ENCODE results near the gene SIK1. TPM values are rescaled to one million over a fixed set of nuclear protein-coding genes. Genes with fewer than 3 reads are reported as not detected.
"Not testable (repeated sequence)": the region's sequence is repeated elsewhere in the genome, so short reads cannot be mapped to it uniquely, and the experiment has no call there.

Gene SIK1
- total and polyA plus RNA-seq, 2 donors (not counting 1 experiment from before 2014, with no cell fraction given): 0.17 to 0.58 TPM

DNA sequence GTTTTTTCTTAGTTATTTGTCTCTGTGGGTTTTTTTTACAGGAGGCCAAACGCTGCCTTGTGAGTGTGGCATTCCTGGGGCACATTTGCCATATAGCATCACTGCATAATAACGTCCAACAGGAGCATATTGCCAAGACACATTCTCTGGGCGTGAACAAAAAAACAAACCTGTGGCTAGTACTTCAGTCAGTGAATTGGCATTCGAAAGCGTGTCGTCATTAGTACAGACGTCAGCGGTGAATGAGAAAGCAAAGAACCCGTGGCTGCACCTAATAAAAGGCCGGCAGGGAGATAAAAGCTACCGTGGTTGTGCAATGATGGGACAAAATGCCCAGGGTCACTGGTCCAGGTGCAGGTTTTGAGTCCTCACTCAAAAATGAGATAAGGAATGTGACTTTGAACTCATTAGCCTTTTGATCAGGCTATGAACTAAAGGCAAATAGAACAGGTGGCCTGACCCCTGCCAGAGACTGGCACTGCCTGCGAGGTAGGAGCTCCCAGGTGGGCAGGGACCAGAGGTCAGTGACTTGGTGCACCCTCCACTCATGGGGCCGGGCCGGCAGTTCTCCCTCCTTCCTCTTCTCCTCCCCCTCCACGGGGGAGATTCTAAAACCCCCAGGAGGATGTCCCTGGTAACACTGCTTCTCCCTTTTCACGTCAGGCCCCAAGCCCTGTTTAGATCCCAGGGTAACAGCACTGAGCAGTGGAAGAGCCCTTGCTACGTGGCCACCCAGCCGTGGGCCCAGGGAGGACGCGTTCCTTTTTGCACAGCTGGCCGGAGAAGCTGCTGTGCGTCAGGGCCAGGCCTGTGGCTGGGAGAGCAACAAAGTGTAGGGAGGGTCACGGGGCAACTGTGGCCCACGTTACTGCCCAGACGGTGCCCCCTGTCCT is 14.2 kb upstream of the SIK1 start:
- not testable (repeated sequence) for DNase-seq (ENCODE audit: low read depth in 2 of 2); H2AFZ ChIP-seq (ENCODE audit: low read length); H3K36me3 ChIP-seq (ENCODE audit: control insufficient read depth, insufficient read depth, low read length); H3K9ac ChIP-seq (ENCODE audit: insufficient read depth, low read length); H3K9me3 ChIP-seq (ENCODE audit: control insufficient read depth, insufficient read depth, low read depth, low read length); H3K4me3 ChIP-seq (replicated peaks in 1 of 4; ENCODE audit: control extremely low read depth in 1 of 4, insufficient read depth in 1 of 4, low read depth in 3 of 4, low read length in 4 of 4); H3K4me2 ChIP-seq (ENCODE audit: extremely low read depth, insufficient read depth, low read length); H3K4me1 ChIP-seq (ENCODE audit: control insufficient read depth, extremely low read depth, insufficient read depth, low read length); H3K27ac ChIP-seq (ENCODE audit: insufficient read depth, low read length); H3K27me3 ChIP-seq (ENCODE audit: control insufficient read depth, insufficient read depth, low read length); H4K20me1 ChIP-seq (ENCODE audit: control insufficient read depth, extremely low read depth, insufficient read depth, low read length); H3K79me2 ChIP-seq (ENCODE audit: control insufficient read depth, insufficient read depth, low read length)

DNA sequence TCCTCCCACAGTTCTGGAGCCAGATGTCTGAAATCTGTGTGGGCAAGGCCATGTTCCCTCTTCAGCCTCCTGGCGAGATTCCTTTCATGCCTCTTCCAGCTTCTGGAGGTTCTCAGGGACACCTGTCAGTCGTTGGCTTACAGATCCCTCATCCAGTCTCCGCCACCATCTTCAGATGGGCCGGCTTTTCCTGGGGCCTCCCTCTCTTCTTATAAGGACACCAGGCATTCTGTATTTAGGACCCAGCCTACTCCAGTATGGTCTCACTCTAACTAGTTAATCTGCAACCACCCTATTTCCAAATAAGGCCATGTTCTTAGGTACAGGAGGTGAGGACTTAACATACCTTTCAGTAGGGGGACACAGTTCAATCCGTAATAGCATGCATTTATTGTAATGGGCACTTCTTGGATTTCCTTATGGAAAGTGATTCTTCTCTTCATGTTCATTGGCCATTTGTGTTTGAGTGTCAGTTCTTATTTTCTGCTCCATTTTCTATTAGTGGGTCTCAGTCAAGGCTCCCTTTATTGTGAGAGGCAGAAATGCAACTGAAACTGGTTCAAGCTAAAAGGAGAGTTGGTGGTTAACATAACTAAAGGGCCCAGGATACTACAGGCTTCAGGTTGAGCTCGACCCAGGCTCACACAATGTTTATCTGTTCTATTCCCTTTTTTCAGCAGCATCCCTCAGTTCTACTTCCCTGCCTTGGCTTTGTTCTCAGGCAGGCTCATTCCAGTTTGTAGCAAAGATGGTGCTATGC is 12.6 kb upstream of the SIK1 start:
- DNase-seq (ENCODE audit: low read depth in 2 of 2); H4K20me1 ChIP-seq (ENCODE audit: control insufficient read depth, extremely low read depth, insufficient read depth, low read length); H2AFZ ChIP-seq (ENCODE audit: low read length); H3K4me3 ChIP-seq (replicated peaks in 1 of 4; ENCODE audit: control extremely low read depth in 1 of 4, insufficient read depth in 1 of 4, low read depth in 3 of 4, low read length in 4 of 4); H3K27me3 ChIP-seq (ENCODE audit: control insufficient read depth, insufficient read depth, low read length); H3K4me1 ChIP-seq (ENCODE audit: control insufficient read depth, extremely low read depth, insufficient read depth, low read length); H3K79me2 ChIP-seq (ENCODE audit: control insufficient read depth, insufficient read depth, low read length); H3K4me2 ChIP-seq (ENCODE audit: extremely low read depth, insufficient read depth, low read length); H3K9me3 ChIP-seq (ENCODE audit: control insufficient read depth, insufficient read depth, low read depth, low read length); H3K36me3 ChIP-seq (ENCODE audit: control insufficient read depth, insufficient read depth, low read length); H3K9ac ChIP-seq (ENCODE audit: insufficient read depth, low read length); H3K27ac ChIP-seq (ENCODE audit: insufficient read depth, low read length): not testable (repeated sequence)

DNA sequence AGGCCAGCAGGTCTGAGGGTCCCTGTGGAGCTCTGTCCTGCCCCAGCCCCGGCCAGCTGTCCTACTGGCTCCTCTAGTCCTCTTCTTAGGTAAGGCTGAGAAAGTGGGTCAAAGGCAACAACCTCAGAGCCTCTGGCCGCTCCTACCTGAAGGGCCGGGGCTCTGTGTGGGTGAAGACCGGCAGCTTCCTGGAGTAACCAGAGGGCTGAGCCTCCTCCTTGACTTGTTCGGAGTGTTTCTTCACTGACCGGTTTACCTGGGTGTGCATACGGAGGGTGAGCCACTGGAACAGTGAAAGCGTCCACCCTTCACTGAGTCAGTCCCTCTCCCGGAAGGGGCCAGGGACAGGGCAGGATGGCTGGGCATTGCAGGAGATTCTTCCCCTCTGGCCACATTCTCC is 9.3 kb upstream of the SIK1 start:
- not testable (repeated sequence) for DNase-seq (ENCODE audit: low read depth in 2 of 2); H3K36me3 ChIP-seq (ENCODE audit: control insufficient read depth, insufficient read depth, low read length); H3K9me3 ChIP-seq (ENCODE audit: control insufficient read depth, insufficient read depth, low read depth, low read length); H3K27me3 ChIP-seq (ENCODE audit: control insufficient read depth, insufficient read depth, low read length); H2AFZ ChIP-seq (ENCODE audit: low read length); H3K4me1 ChIP-seq (ENCODE audit: control insufficient read depth, extremely low read depth, insufficient read depth, low read length); H3K4me3 ChIP-seq (replicated peaks in 1 of 4; ENCODE audit: control extremely low read depth in 1 of 4, insufficient read depth in 1 of 4, low read depth in 3 of 4, low read length in 4 of 4); H3K27ac ChIP-seq (ENCODE audit: insufficient read depth, low read length); H4K20me1 ChIP-seq (ENCODE audit: control insufficient read depth, extremely low read depth, insufficient read depth, low read length); H3K9ac ChIP-seq (ENCODE audit: insufficient read depth, low read length); H3K79me2 ChIP-seq (ENCODE audit: control insufficient read depth, insufficient read depth, low read length); H3K4me2 ChIP-seq (ENCODE audit: extremely low read depth, insufficient read depth, low read length)

DNA sequence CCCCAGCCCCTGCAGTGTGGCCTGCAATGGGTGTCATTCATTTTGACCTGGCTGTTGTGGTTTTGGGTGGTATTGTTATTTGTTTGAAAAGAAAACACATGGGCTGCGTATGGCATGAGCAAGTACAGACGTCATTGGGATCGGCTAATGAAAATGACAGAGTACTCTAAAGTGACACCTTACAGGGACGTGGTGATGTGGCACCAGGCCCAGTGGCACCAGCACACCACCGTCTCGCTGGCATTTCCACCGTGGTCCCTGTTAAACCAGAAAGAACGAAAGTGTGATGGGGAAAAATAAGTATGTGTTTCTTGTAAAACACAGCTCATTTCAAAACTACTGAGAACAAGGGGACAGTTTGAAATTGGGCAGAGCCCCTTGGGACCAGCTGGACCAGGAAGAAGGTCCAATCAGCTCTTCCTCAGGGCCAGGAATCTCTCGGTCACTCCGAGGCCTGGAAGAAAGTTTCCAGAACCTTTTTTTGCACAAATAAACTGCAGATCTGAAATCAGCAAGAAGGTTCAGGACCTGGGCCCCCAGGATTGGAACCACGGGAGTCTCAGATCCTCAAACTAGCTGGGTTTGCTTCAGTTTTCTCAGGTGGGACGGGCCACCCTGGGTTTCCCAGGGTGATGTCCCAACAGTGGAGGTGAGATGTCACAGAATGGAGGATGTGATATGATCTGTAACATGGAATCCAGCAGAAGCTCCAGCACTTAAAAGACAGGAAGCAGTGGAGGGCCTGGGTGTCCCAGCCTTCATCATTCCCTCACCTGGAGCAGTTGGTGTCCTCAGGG is 6.6 kb upstream of the SIK1 start:
- not testable (repeated sequence) for H2AFZ ChIP-seq (ENCODE audit: low read length); H3K9ac ChIP-seq (ENCODE audit: insufficient read depth, low read length); DNase-seq (ENCODE audit: low read depth in 2 of 2); H3K36me3 ChIP-seq (ENCODE audit: control insufficient read depth, insufficient read depth, low read length); H3K4me1 ChIP-seq (ENCODE audit: control insufficient read depth, extremely low read depth, insufficient read depth, low read length); H3K4me2 ChIP-seq (ENCODE audit: extremely low read depth, insufficient read depth, low read length); H3K4me3 ChIP-seq (replicated peaks in 1 of 4; ENCODE audit: control extremely low read depth in 1 of 4, insufficient read depth in 1 of 4, low read depth in 3 of 4, low read length in 4 of 4); H3K27me3 ChIP-seq (ENCODE audit: control insufficient read depth, insufficient read depth, low read length); H4K20me1 ChIP-seq (ENCODE audit: control insufficient read depth, extremely low read depth, insufficient read depth, low read length); H3K79me2 ChIP-seq (ENCODE audit: control insufficient read depth, insufficient read depth, low read length); H3K9me3 ChIP-seq (ENCODE audit: control insufficient read depth, insufficient read depth, low read depth, low read length); H3K27ac ChIP-seq (ENCODE audit: insufficient read depth, low read length)

DNA sequence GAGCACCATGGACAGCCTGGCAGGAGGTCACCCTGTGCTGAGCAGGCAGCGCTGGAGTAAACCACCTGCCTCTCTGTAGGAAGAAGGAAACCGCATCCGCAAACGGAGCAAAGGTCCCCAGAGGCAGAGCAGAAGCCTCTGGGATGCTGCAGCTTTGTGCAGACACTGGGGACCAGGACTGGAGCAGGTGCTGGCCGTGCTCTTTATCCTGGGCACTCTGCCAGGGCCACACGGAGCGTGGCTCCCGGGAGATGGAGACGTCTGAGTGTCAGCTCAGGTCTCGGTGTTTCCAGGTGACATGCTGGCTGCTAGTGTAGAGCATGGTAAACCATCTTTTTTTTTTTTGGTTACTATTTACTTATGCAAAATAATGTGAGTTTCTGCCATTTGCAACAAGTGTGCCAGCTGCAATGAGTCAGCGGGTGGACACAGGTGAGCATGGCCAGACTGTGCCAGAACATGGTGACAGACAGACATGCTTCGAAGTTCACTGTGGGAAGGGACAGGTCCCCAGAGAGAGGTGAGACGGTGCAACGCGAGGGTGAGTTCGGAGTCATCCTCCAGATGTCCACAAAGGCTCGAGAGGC is 4.0 kb upstream of the SIK1 start:
- H2AFZ ChIP-seq (ENCODE audit: low read length); H3K36me3 ChIP-seq (ENCODE audit: control insufficient read depth, insufficient read depth, low read length); H3K9ac ChIP-seq (ENCODE audit: insufficient read depth, low read length); H3K4me1 ChIP-seq (ENCODE audit: control insufficient read depth, extremely low read depth, insufficient read depth, low read length); DNase-seq (ENCODE audit: low read depth in 2 of 2); H3K4me2 ChIP-seq (ENCODE audit: extremely low read depth, insufficient read depth, low read length); H3K9me3 ChIP-seq (ENCODE audit: control insufficient read depth, insufficient read depth, low read depth, low read length); H4K20me1 ChIP-seq (ENCODE audit: control insufficient read depth, extremely low read depth, insufficient read depth, low read length); H3K27ac ChIP-seq (ENCODE audit: insufficient read depth, low read length); H3K27me3 ChIP-seq (ENCODE audit: control insufficient read depth, insufficient read depth, low read length); H3K79me2 ChIP-seq (ENCODE audit: control insufficient read depth, insufficient read depth, low read length); H3K4me3 ChIP-seq (replicated peaks in 1 of 4; ENCODE audit: control extremely low read depth in 1 of 4, insufficient read depth in 1 of 4, low read depth in 3 of 4, low read length in 4 of 4): not testable (repeated sequence)

DNA sequence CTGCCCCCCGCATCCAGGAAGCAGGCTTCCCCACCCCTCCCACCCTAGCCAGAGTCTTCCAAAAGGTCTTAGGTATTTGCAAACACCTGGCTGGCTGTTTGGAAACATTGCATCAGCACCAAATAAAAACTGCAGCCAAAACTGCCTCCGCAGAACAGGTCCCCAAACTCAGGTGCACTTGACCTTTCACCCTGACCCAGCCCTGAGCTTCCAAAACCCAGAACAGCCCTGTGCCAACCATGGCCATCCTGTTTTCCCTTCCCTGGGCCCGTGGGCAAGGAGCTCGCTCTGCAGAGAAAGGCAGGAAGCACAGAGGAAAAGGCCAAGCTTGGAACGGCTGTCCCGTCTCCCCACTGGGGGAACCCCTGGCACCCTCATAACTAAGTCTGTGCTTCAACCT is 2.0 kb upstream of the SIK1 start:
- not testable (repeated sequence) for H4K20me1 ChIP-seq (ENCODE audit: control insufficient read depth, extremely low read depth, insufficient read depth, low read length); H3K4me2 ChIP-seq (ENCODE audit: extremely low read depth, insufficient read depth, low read length); H3K27me3 ChIP-seq (ENCODE audit: control insufficient read depth, insufficient read depth, low read length); H2AFZ ChIP-seq (ENCODE audit: low read length); H3K9me3 ChIP-seq (ENCODE audit: control insufficient read depth, insufficient read depth, low read depth, low read length); H3K27ac ChIP-seq (ENCODE audit: insufficient read depth, low read length); H3K4me1 ChIP-seq (ENCODE audit: control insufficient read depth, extremely low read depth, insufficient read depth, low read length); H3K4me3 ChIP-seq (replicated peaks in 1 of 4; ENCODE audit: control extremely low read depth in 1 of 4, insufficient read depth in 1 of 4, low read depth in 3 of 4, low read length in 4 of 4); H3K9ac ChIP-seq (ENCODE audit: insufficient read depth, low read length); H3K36me3 ChIP-seq (ENCODE audit: control insufficient read depth, insufficient read depth, low read length); DNase-seq (ENCODE audit: low read depth in 2 of 2); H3K79me2 ChIP-seq (ENCODE audit: control insufficient read depth, insufficient read depth, low read length)

All from fibroblast of lung (primary cell).